HG03520 (cell line): ENCODE measurements around the gene COL27A1.
"Not testable (repeated sequence)": the region's sequence is repeated elsewhere in the genome, so short reads cannot be mapped to it uniquely, and the experiment has no call there.

ENCODE experiments used
- ATAC-seq: cut with Tn5 transposase; IDR thresholded peaks from one replicate; pipeline ENCODE4 v1.9.1; 2021; ENCODE audit warnings: mild to moderate bottlenecking, moderate library complexity; ENCODE audit not compliant: unreplicated experiment

COL27A1 gene

GRCh38 chr9:114122136-114123027 lies 33.0 kb upstream of the COL27A1 start:
- ATAC-seq, result no peak

- no peak for ATAC-seq
These were observed 32.0 kb upstream of the COL27A1 start for GRCh38 chr9:114123031-114123977.

GRCh38 chr9:114124138-114124537 lies 31.2 kb upstream of the COL27A1 start:
- ATAC-seq, result no peak

- no peak for ATAC-seq
These were observed 30.5 kb upstream of the COL27A1 start for GRCh38 chr9:114124666-114125475.

- ATAC-seq, result no peak
These were observed 29.8 kb upstream of the COL27A1 start for GRCh38 chr9:114125476-114126013.

GRCh38 chr9:114126247-114127060 lies 28.9 kb upstream of the COL27A1 start:
- ATAC-seq, result no peak

- not testable (repeated sequence) for ATAC-seq
These were observed 26.6 kb upstream of the COL27A1 start for GRCh38 chr9:114128759-114129158.

GRCh38 chr9:114130141-114130540 lies 25.2 kb upstream of the COL27A1 start:
- no peak for ATAC-seq

GRCh38 chr9:114130624-114131277 lies 24.6 kb upstream of the COL27A1 start:
- no peak for ATAC-seq

- ATAC-seq, result no peak
These were observed 23.4 kb upstream of the COL27A1 start for GRCh38 chr9:114131808-114132549.

- ATAC-seq, result no peak
These were observed 22.8 kb upstream of the COL27A1 start for GRCh38 chr9:114132550-114132918.

GRCh38 chr9:114134827-114135396 lies 20.4 kb upstream of the COL27A1 start:
- ATAC-seq, result no peak

GRCh38 chr9:114137831-114138230 lies 17.5 kb upstream of the COL27A1 start:
- no peak for ATAC-seq

- ATAC-seq, result no peak
These were observed 16.8 kb upstream of the COL27A1 start for GRCh38 chr9:114138552-114138971.

- no peak for ATAC-seq
These were observed 16.3 kb upstream of the COL27A1 start for GRCh38 chr9:114139071-114139470.

- no peak for ATAC-seq
These were observed 14.9 kb upstream of the COL27A1 start for GRCh38 chr9:114140401-114140800.

- no peak for ATAC-seq
These were observed 14.5 kb upstream of the COL27A1 start for GRCh38 chr9:114140850-114141249.
